SK-MEL-5 (cell line): ENCODE data around the gene CTXN1. TPM values are rescaled to one million over a fixed set of nuclear protein-coding genes. Genes with fewer than 3 reads are reported as not detected.

Experiments used
- DNase-seq: peaks from one replicate; pipeline ENCODE4 v3.0.0-alpha.2; 2016; ENCODE audit warnings: low read depth, low spot score
- in situ Hi-C: cut with HindIII; loops from 2 replicates; pipeline ENCODE4 v1.10.0; 2016; ENCODE audit warnings: low sequenced_read_pairs, high pct_unique_total_duplicates, low pct_unique_long_range_greater_than_20kb
- total RNA-seq: library from RNA; depleted of rRNA; stranded (reverse); fragments of >200 nt; shearing (Covaris generic); gene quantifications from 2 replicates; pipeline ENCODE4 v1.2.3, GENCODE V29; 2014

Gene CTXN1
- total RNA-seq, 1 experiment from 2014 or later: 0.42 TPM

DNA sequence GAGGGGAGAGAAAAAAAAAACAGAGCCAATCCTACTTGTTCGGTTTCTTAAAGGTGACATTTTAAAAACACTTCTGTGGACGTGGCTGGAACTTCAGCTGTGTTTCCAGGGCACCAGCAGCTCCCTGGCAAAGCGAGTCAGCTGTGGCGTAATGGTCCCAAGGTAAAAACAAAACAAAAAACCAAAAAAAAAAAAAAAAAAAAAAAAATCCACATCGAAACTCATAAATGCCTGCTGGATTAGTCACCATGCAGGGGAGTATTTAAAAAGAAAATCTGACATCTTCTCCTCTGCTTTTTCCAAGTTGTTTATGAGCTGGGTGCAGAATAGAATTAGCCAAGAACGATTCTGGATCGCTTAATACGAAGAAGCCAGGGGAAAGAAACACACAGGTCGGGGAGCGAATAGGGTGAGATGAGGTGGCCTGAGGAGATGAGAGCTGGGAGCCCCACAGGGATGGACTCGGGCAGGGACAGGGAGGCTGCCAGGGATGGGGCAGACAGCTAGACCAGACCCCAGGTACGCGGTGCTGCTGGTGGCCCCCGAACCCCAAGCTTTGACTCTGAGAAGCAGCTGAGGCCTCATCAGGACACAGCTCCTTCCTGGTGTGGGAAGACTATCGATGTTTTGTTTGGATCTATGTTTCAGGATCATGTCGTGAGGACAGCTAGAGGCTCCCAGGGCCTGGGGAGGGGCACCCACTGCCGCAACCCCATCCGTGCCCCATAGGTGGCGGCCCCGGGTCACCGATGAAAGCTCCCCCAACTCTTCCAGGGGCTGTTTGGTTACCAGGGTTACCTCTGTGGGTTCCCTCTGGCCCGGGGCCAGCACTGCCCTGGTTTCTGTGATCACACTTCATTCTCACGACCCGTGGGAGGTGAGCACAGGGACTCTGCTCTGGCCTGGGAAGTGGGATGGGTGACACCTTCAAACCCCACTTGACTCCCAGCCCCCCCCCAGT lies 3.1 kb upstream of the CTXN1 start:
- in situ Hi-C loops: no loop called here
- DNase-seq: peak; percentile 40

DNA sequence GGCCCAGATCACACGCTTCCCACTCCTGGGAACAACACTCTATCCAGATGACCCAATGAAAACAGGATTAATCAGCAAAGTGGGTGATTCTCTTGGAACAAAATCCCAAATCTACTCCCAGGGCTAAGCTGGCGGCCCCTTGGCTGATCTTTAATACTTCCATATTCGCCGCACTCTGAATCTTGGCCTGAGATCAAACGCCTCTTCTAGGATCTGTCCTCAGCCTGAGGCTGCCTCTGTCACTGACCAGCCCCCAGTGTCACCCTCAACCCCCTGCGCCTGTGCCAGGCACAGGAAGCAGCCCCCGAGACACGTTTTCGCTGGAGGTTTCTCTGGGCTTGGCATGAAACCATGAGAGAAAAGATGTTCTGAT lies 2.4 kb upstream of the CTXN1 start:
- in situ Hi-C loops: no loop called here
- DNase-seq: no peak

DNA sequence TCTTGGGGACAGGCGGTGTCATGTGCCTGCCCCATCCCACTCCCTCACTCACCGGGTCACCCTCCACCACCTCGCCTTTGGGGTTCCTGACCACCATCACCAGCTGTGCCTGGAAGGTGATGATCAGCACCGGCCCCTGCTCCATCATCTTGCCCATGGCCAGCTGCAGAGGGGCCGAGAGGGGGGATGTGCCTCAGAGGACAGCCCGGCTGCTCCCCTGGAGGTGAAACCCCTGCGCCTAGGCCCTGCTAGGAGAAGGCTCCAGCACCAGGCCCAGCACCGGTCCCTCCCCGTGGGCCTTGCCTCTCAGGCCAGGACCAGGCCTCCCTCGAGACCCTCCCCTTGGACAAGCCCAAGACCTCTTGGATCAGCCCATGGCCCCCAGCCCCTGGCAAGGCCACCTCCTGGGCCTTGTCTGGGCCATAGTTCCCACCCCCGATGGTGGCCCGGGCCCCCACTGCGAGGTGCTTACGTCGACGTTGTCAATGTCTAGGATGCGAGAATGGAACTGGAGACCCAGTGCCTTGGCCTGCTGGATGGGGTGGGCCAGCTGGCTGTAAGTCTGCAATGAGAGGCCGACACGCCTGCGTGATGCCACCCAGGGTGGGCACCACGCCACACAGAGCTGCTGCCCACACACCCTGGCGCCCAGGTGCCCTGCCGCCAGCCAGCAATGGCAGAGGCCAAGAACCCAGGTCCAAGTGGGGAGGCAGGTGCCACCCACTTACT lies 1.8 kb upstream of the CTXN1 start:
- in situ Hi-C loops: no loop called here
- DNase-seq: no peak

DNA sequence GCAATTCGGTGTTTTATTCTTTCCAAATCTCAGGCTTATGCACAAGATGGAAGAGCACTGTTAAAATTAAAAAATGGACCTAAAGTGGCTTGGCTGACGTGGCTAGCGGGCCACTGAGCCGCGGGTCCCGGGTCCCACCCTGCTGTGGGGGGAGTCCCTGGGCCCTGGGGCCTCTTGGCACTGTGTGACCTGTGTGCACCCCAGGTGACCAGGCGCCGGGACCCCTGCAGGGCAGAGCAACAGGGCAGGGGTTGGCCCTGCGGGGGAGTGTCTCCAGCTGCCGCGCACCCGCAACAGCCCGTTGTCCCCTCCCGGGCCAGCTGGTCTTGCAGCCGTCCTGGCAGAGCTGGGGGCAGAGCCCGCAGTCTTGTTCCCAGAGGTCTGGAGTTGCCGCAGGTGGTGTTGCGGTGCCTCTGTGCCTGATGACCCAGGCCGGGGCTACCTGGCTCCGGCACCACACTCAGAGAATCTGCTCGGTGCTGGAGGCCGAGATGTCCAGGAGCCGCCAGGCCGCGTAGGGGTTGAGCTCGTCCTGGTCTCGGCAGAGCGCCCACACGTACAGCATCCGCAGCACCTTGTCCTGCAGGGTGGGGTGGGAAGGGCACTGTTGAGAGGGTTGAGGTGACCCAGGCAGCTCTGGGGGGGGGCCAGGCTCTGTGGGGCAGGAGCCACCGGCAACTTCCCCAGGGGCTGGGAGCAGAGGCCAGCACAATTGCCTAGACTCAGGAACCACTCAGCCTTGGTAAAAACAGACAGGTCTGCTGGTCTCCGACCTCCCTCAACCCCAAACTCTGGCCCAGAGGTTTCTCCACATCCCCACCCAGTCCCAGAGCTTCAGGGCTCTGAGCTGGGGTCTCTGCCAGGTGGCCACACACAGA lies 1.0 kb upstream of the CTXN1 start:
- in situ Hi-C loops: no loop called here
- no peak for DNase-seq

DNA sequence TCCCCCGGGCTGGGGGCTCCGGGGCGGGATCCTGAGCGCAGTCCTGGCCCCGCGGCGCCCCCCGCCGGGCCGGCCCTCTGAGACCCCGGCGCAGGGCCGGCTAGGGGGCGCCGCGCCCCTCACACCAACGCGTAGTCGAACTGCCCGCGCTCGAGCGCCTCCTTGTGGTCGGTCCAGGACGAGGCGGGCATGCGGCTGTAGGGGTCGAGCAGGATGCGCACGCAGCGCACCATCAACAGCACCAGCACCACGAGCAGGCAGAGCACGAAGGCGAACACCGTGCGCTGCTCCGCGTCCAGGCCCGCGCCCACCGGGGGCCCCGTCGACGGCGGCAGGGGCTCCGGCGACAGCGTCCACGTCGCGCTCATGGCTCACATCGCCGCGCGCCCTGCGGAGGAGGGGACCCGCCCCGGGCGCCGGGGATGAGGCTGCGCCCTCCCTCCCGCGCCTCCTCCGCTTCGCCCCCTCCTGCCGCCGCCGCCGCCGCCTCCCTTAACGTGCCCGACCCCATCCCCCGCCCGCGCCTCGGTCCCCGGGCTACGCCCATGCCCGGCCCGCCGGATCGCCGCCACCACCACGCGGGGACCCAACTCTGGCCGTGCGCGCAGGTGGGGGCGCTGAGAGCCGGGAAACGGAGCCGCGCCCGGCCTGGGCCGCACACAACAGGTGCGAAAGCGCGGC lies 624 bp downstream of the CTXN1 start:
- in situ Hi-C loops: no loop called here
- DNase-seq: peak; percentile 73

DNA sequence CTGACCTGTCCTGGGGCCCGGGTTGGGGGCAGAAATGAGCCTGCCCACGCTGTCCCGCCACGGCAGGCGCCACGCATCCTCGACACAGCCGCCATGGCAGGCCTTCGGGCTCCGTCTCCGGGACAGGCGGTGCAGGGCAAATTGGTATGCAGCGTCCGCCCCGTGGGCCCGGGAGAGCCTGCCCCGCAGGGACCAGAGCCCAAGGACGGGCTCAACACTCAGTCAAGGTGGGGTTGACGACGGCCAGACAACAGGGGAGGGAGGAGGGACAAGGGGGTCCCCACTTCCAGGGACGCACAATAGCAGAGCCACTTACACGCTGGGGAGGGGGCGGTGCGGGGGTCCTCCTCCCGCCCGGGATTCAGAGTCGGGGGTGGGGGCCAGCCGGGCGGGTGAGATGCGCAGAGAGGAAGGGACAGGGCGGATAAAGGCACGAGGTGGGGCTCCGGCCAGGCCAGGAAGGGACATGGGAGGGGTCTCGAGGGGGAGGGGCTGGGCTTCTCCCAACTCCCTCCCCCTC lies 1.2 kb downstream of the CTXN1 start:
- in situ Hi-C loops: no loop called here
- DNase-seq: no peak

DNA sequence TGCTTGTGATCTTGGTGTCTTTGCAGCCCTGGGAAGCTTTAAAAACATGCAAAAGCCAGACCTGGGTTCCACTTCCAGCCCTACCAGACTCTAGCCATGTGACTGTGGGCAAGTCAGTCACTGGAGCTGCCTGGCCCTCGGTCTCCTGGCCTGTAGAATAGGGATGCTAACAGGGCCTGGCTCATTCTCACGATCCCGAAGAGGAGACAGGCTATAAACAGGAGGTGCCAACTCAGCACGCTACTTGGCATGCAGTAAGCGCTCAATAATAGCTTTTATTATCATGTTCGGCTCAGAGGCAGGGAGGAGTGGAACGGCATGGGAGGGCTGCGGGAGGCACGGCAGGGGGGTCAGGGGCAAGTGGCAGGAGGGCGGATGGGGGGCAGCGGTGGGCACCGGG lies 1.7 kb downstream of the CTXN1 start:
- no peak for DNase-seq
- in situ Hi-C loops: no loop called here

DNA sequence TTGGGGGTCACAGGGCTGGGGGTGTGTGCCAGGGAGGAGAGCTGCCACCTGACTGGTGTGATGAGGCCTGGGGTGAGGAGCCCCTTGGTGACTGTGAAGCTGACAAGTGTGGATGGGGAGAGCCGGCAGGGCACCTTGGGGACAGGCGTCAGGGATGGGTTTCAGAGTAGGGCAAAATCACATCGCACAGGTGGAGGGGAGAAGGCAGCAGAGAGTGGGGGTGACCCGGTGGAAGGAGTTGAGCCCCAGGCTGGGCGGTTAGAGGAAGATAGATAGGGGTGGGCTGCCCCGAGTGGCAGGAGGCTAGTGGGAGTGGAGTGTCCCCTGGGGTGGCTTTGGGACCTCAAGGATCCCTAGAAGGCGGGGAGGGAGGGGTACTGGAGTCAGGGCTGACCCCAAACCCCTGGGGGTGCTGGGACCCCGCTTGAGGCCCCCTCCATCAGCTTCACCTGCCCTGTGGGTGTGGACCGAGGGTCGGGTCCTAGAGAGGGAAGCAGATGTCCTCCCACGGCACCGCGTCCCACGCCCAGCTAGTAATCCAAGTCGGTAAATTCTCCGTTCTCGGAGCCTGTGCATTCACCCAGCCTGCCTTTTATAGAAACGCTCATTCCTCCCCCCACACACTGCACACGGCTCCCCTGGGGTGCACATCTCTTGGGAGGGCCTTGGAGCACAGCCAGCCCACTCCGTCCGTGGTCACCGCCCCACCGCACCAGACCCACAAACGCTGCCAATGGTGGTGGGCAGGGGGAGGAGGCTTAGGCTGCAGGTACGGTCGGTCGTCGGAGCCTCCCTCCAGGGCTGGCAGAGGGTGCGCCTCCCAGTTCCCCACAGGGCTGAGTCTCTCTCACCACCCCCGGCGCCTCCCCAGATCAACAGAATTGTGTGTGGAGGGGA lies 2.4 kb downstream of the CTXN1 start:
- no peak for DNase-seq
- in situ Hi-C loops: no loop called here

DNA sequence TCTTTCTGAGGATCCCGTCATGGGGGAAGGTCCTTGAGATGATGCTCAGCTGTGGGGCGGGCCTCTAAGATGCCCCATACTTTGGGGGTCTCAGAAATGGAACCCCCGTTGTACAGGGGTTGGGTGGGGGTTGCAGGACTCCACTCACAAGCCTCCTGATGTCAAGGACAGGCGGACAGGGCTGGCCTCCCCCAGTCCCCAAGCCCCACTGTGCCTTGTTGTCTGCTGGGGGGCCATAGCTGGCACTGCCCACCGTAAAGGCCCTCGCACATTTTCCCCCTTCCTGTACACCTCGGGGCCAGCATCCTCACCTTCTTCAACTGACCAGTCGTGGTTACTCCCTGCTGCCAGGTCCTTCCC lies 3.1 kb downstream of the CTXN1 start:
- in situ Hi-C loops: no loop called here
- DNase-seq: no peak

DNA sequence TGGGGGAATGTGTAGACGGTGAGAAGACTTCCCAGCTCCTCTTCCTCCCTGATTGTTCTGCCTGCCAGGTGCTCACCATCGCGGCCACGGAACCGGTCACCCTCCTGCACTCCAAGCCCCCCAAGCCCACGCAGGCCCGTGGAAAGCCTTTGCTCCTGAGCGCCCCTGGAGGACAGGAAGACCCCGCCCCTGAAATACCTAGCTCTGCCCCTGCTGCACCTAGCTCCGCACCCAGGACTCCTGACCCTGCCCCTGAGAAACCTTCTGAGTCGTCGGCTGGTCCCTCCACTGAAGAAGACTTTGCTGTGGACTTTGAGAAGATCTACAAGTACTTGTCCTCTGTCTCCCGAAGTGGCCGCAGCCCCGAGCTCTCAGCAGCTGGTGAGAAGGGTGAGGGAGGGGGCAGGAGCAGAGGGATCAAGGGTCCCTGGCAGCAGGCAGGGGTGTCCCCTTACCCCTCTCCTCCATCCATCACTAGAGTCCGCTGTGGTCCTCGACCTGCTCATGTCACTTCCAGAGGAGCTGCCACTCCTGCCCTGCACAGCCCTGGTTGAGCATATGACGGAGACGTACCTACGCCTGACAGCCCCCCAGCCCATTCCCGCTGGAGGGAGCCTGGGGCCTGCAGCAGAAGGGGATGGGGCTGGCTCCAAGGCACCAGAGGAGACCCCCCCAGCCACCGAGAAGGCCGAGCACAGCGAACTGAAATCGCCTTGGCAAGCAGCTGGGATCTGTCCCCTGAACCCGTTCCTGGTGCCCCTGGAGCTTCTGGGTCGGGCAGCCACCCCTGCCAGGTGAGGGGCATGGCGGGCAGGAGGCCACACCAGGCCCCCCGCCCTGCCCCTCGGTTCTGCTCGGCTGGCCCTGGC lies 3.7 kb downstream of the CTXN1 start:
- DNase-seq: no peak
- in situ Hi-C loops: no loop called here

DNA sequence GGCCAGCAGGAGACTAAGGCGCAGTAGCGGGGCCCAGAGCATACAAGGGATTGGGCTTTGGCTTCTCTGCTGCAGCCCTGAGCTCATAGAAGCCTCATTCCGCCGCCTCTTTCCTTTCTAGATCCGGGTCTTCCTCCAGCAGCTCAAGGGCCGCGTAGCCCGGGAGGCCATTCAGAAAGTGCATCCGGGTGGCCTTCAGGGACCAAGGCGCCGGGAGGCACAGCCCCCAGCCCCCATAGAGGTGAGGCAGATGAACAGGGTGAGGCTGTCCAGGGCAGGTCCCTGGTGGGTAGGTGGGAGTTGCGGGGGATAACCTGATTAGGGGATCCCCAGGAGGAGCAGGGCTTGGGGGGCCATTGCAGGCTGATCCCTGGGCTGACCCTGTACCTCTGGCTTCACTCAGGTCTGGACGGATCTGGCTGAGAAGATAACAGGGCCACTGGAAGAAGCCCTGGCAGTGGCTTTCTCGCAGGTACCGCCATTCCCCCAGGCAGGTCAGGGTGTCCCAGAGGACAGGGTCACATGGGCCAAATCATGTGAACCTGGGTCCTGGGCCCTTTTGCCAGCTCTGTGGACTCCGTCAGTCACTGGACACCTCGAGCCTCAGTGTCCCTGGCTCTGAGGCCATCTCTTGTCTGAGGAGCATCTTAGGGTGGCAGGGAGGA lies 4.5 kb downstream of the CTXN1 start:
- no peak for DNase-seq
- in situ Hi-C loops: no loop called here

DNA sequence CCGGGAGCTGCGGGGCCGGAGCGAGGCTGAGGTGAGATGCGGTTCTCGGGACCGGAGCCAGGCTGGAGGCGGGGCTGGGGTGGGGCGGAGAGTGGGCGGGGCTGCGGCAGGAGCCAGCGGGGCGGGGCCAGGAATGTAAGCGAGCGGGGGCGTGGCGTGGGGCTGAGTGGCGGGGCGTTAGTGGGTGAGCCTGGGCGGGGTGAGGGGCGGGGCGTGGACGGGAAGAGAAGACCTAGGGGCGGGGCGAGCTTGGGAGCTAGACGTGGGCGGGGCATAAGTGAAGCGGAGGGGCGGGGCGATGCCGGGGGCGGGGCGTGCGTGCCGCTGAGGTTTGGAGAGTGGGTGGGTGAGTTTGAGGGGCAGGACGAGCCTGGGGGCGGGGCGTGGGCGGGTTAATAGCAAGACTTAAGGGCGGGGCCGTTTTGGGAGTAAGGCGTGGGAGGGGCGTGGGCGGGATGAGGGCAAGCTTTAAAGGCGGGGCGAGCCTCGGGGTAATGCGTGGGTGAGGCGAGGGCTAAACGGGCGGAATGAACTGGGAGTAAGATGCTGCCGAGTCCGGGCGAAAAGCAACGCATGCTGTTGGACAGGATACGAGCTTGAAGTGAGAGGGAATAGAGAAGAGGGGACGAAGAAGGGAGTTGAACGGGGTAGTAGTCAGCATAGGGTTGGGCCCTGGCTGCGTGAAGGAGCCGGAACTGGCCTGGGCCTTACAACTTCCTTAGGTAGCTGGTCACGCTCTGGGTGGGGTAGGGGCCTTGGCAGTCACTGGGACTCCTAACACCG lies 5.2 kb downstream of the CTXN1 start:
- in situ Hi-C loops: no loop called here

DNA sequence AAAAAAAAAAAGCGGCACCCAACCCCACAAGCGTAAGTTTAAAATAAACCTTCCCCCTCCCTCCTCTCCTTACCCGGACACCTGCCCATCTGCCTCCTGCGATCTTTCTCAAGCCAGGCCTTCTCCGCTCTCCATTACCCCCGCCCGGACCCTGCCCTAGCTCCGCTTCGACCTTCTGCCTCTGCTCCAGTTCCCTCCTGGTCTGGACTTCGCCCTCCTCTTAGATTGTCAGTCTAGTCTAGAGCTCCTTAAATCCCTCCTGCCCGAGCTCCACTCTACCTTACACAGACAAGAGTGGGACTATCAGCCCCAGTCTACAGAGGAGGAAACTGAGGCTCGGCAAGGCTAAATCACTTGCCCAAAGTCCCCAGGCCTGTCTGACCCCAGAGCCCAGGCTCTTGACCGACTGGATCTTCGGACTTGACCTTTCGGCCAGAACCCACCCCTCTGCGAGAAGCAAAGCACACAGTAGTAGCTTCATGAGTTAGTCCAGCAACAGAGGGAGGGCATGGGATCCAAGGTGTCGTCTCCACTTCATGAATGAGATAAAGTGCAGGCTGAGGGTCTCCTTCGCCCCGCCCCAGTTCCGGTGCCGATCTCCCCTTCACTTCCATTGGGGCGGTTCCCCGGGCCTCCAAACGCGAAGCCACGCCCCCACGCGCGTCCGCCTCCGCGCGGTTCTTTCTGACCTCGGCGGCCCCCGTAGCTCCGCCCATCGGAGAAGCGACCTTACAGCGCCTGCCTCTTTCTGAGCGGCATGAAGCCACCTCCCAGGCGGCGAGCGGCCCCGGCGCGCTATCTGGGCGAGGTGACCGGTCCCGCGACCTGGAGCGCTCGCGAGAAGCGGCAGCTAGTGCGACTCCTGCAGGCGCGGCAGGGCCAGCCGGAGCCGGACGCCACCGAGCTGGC lies 6.1 kb downstream of the CTXN1 start, which contains the start of gene SNAPC2:
TSS of gene SNAPC2 (plus strand) at position 729 of the 909 bp plus-strand sequence. CDS start at position 758, 29 bp downstream.
- DNase-seq: peak; percentile 88
- in situ Hi-C loops: no loop called here

More for the DNA sequence above, 5.2 kb downstream of the CTXN1 start:
- peak; percentile 93 for DNase-seq
